Stimulated activated CD4-positive, alpha-beta T cell treated with anti-CD3 and anti-CD28 coated beads, TNF-alpha, amount 100 ng/mL, for 4 hours (primary cell): ENCODE results near the gene NPR2.

ENCODE experiments used
- DNase-seq, 3 experiments: peaks; one replicate each; pipeline ENCODE4 v3.0.0-alpha.2; 2020; ENCODE audit warnings: low read depth in 3 of 3

Gene NPR2

GRCh38 chr9:35858458-35858857, 67.1 kb downstream of the NPR2 start:
- DNase-seq: no peak
